Uterus (tissue), 2 donors: Measurements from ENCODE around the gene ETS1.

Experiments used
- CTCF ChIP-seq, 4 experiments: fragments of 200-600 bp in 2 of 4; fragments of 450-650 bp in 2 of 4; sonication (generic) in 2 of 4; IDR thresholded peaks; one replicate each; pipeline ENCODE4 v1.5.1; 2016 to 2019; ENCODE audit warnings: antibody characterized with exemption in 4 of 4, mild to moderate bottlenecking in 2 of 4, moderate library complexity in 1 of 4
- POLR2A ChIP-seq, 2 donors: fragments of 450-650 bp; IDR thresholded peaks; one replicate each; pipeline ENCODE4 v1.6.1; 2016; ENCODE audit warnings: antibody characterized with exemption in 2 of 2, mild to moderate bottlenecking in 1 of 2, moderate library complexity in 1 of 2

DNA sequence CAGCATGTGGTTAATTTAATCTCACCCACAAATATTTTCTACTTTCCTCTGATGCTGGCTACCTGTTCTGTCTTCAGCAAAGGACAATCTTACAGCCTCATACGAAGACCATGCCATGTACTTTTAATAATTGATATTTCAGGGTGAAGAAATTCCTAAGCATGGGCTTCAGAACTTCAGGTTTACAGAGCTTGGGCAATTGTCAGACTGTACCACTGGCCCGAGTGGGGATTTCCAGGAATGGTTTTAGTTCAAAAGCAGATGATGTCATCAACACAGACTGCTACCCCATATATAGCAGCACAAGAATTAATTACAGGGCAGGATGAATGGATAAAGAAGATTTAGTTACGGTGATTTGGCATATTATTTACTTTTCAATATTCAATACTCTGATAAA lies 171.8 kb downstream of the ETS1 start:
- TF ChIP-seq CTCF (IDR thresholded peaks at IDR 0.05) (no peak), POLR2A (IDR thresholded peaks at IDR 0.05) (no peak)
